Upper lobe of left lung (tissue), 6 donors: ENCODE results near the gene VAMP4. TPM values are rescaled to one million over a fixed set of nuclear protein-coding genes. Genes with fewer than 3 reads are reported as not detected.

Source experiments
- ATAC-seq, 2 donors: fragments of 200-7000 bp; cut with Tn5 transposase; one replicate each; pipeline ENCODE4 v1.9.1; 2022; ENCODE audit warnings: mild to moderate bottlenecking in 2 of 2, moderate library complexity in 2 of 2; ENCODE audit not compliant: low FRiP score in 2 of 2
- DNase-seq, 2 donors: peaks; one replicate each; pipeline ENCODE4 v3.0.0-alpha.2; 2019 to 2020
- H3K27ac ChIP-seq, 4 donors: fragments of 200-600 bp; sonication (generic); one replicate each; pipeline ENCODE4 v1.5.1; 2016 to 2019
- H3K27me3 ChIP-seq, 4 donors: fragments of 200-600 bp; sonication (generic); one replicate each; pipeline ENCODE4 v1.5.1; 2017 to 2019
- H3K36me3 ChIP-seq, 4 donors: fragments of 200-600 bp; sonication (generic); one replicate each; pipeline ENCODE4 v1.5.1; 2016 to 2019
- H3K4me1 ChIP-seq, 4 donors: fragments of 200-600 bp; sonication (generic); one replicate each; pipeline ENCODE4 v1.5.1; 2018 to 2019
- H3K4me3 ChIP-seq, 4 donors: fragments of 200-600 bp; sonication (generic); one replicate each; pipeline ENCODE4 v1.5.1; 2017 to 2019; ENCODE audit warnings: mild to moderate bottlenecking in 2 of 4, moderate library complexity in 1 of 4
- H3K9me3 ChIP-seq, 4 donors: fragments of 200-600 bp; sonication (generic); one replicate each; pipeline ENCODE4 v1.5.1; 2018 to 2019
- CTCF ChIP-seq, 6 experiments: fragments of 450-650 bp in 4 of 6; fragments of 200-600 bp in 2 of 6; sonication (generic) in 2 of 6; IDR thresholded peaks; one replicate each; pipeline ENCODE4 v1.5.1; 2016 to 2019; ENCODE audit warnings: antibody characterized with exemption in 6 of 6
- EP300 ChIP-seq, 4 donors: sonication (generic); formaldehyde crosslinking; IDR thresholded peaks; one replicate each; pipeline ENCODE4 v1.5.1; 2017; ENCODE audit warnings: antibody characterized with exemption in 4 of 4, control low read depth in 2 of 4
- POLR2A ChIP-seq, 4 donors: fragments of 450-650 bp; IDR thresholded peaks; one replicate each; pipeline ENCODE4 v1.5.1; 2016 to 2017; ENCODE audit warnings: antibody characterized with exemption in 4 of 4, mild to moderate bottlenecking in 2 of 4
- POLR2AphosphoS5 ChIP-seq, 2 donors: sonication (generic); formaldehyde crosslinking; IDR thresholded peaks; one replicate each; pipeline ENCODE4 v1.5.1; 2017; ENCODE audit warnings: antibody characterized with exemption in 2 of 2
- WGBS, 2 donors: methylation state at CpG; one replicate each; pipeline ENCODE4 v1.1.5; 2017 to 2018; 5-methylcytosine and 5-hydroxymethylcytosine counted together
- total RNA-seq, 6 donors: library from RNA; depleted of rRNA in 4 of 6; stranded (reverse); fragments of >200 nt in 4 of 6; gene quantifications; one replicate each; pipeline versions ENCODE4 v1.1.0 to v1.2.1, GENCODE V29; 2016 to 2021
- donor health status: DM: no; HTN: no; CAD: no; lungs with moderate emphysema.
- donor health status: DM: no; HTN: yes; CAD: no; lungs with severe emphysema.

Gene VAMP4
- total RNA-seq, 6 donors from 2014 or later = 11.5 to 17.9 (median 13.4) TPM

GRCh38 chr1:171740356-171740863 lies 1.5 kb downstream of the VAMP4 start:
- DNase-seq (no peak), ATAC-seq (no peak)
- Histone ChIP-seq H3K9me3 (no peaks in the 10 kb centered on the region), H3K4me3 (peak overlapping the region in 3 of 4 donors; percentile 84 to 93 (median 88)), H3K27ac (peak overlapping the region in 2 of 4 donors; percentile 97 to 98), H3K27me3 (no peaks in the 10 kb centered on the region), H3K4me1 (peaks cover 24 to 45% (median 35%) of the 10 kb centered on the region in 4 donors), H3K36me3 (peaks cover 4 to 24% (median 13%) of the 10 kb centered on the region in 4 donors)
- no peak for TF ChIP-seq EP300 (IDR thresholded peaks at IDR 0.05)
- TF ChIP-seq CTCF (IDR thresholded peaks at IDR 0.05) = no peak
- no peak for TF ChIP-seq POLR2AphosphoS5 (IDR thresholded peaks at IDR 0.05)
- no peak for TF ChIP-seq POLR2A (IDR thresholded peaks at IDR 0.05)
- WGBS, 2 donors = 75 to 80% methylated on average over 2 of the region's 2 CpGs

GRCh38 chr1:171739656-171740055 lies 2.2 kb downstream of the VAMP4 start:
- no peak for TF ChIP-seq CTCF (IDR thresholded peaks at IDR 0.05)
- Histone ChIP-seq H3K27ac (peak overlapping the region in 1 of 4 donors; percentile 27), H3K36me3 (peaks cover 4 to 27% (median 13%) of the 10 kb centered on the region in 4 donors), H3K4me1 (peaks cover 24 to 40% (median 33%) of the 10 kb centered on the region in 4 donors), H3K9me3 (no peaks in the 10 kb centered on the region), H3K27me3 (no peaks in the 10 kb centered on the region), H3K4me3 (no peak overlapping the region)
- ATAC-seq = no peak
- no peak for DNase-seq
- WGBS, 2 donors = 69 to 75% methylated on average over 2 of the region's 2 CpGs

- no peak for ATAC-seq
- Histone ChIP-seq H3K27ac (peak overlapping the region in 1 of 4 donors; percentile 27), H3K4me1 (peaks cover 24 to 37% (median 30%) of the 10 kb centered on the region in 4 donors), H3K27me3 (no peaks in the 10 kb centered on the region), H3K36me3 (peaks cover 4 to 27% (median 13%) of the 10 kb centered on the region in 4 donors), H3K9me3 (no peaks in the 10 kb centered on the region), H3K4me3 (no peak overlapping the region)
- DNase-seq = no peak
- TF ChIP-seq CTCF (IDR thresholded peaks at IDR 0.05) (no peak), EP300 (IDR thresholded peaks at IDR 0.05) (no peak), POLR2A (IDR thresholded peaks at IDR 0.05) (no peak), POLR2AphosphoS5 (IDR thresholded peaks at IDR 0.05) (no peak)
- WGBS, 2 donors = 92 to 95% methylated on average over 2 of the region's 2 CpGs
Observed at GRCh38 chr1:171738911-171739310, 3.0 kb downstream of the VAMP4 start.

- Histone ChIP-seq H3K36me3 (peaks cover 4 to 27% (median 13%) of the 10 kb centered on the region in 4 donors), H3K27me3 (no peaks in the 10 kb centered on the region), H3K4me3 (no peak overlapping the region), H3K27ac (peak overlapping the region in 1 of 4 donors; percentile 23), H3K4me1 (peaks cover 15 to 24% (median 20%) of the 10 kb centered on the region in 4 donors), H3K9me3 (no peaks in the 10 kb centered on the region)
- no peak for DNase-seq
- ATAC-seq = no peak
- WGBS, 2 donors = 78 to 92% methylated on average over 2 of the region's 2 CpGs
- no peak for TF ChIP-seq POLR2A (IDR thresholded peaks at IDR 0.05)
- no peak for TF ChIP-seq POLR2AphosphoS5 (IDR thresholded peaks at IDR 0.05)
- TF ChIP-seq CTCF (IDR thresholded peaks at IDR 0.05) = no peak
- TF ChIP-seq EP300 (IDR thresholded peaks at IDR 0.05) = no peak
Observed at GRCh38 chr1:171736196-171736595, 5.7 kb downstream of the VAMP4 start.

DNA sequence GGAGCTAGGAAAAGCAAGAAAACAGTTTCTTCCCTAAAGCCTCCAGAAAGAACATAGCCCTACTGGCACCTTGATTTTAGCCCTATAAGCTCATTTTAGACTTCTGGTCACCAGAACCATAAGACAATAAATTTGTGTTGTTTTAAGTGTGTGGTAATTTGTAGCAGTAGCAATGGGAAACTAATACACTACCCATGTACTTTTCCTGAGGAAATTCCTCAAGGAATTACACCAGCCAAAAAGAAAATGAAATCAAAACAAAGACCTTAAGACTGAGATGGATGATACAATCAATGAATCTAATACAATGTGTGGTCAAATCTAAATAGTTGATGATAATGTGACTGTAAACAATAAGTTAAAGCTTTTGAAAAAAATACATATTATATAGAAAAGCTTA lies 11.8 kb downstream of the VAMP4 start:
- H3K27me3 ChIP-seq = no peaks in the 10 kb centered on the region
- no peak overlapping the region for H3K27ac ChIP-seq
- TF ChIP-seq CTCF (IDR thresholded peaks at IDR 0.05) (no peak), POLR2AphosphoS5 (IDR thresholded peaks at IDR 0.05) (no peak), EP300 (IDR thresholded peaks at IDR 0.05) (no peak), POLR2A (IDR thresholded peaks at IDR 0.05) (no peak)
- no peak overlapping the region for H3K4me3 ChIP-seq
- H3K4me1 ChIP-seq = peaks cover 4 to 6% (median 5%) of the 10 kb centered on the region in 4 donors
- no peak for ATAC-seq
- H3K9me3 ChIP-seq = no peaks in the 10 kb centered on the region
- DNase-seq = no peak
- peaks cover 0 to 20% (median 4%) of the 10 kb centered on the region in 4 donors for H3K36me3 ChIP-seq
